Keratinocyte (primary cell): ENCODE measurements around the gene TDP1. TPM values are rescaled to one million over a fixed set of nuclear protein-coding genes. Genes with fewer than 3 reads are reported as not detected.

Experiments
- DNase-seq: peaks from one replicate; pipeline ENCODE4 v3.0.0-alpha.2; 2011; ENCODE audit warnings: low read depth, missing footprints, low spot score
- FAIRE-seq: peaks from 2 replicates; lab custom pipeline; 2011; peaks lifted over from hg19 to GRCh38; lab: Jason Lieb, UNC
- H2AFZ ChIP-seq: 2 replicates; pipeline ENCODE4 v1.6.0; 2012; ENCODE audit warnings: low read length, control low read depth, inconsistent platforms; ENCODE audit not compliant: control insufficient read depth
- H3K27ac ChIP-seq: 2 replicates; pipeline ENCODE4 v1.5.1; 2011; ENCODE audit warnings: low read length; ENCODE audit not compliant: control insufficient read depth, insufficient read depth
- H3K27me3 ChIP-seq: 3 replicates; pipeline ENCODE4 v1.6.0; 2011; ENCODE audit warnings: low read length; ENCODE audit not compliant: control insufficient read depth, insufficient read depth; ENCODE audit errors: extremely low read depth
- H3K36me3 ChIP-seq, 2 experiments: 2 replicates in 1 of 2; 3 replicates in 1 of 2; pipeline ENCODE4 v1.5.1; 2011; ENCODE audit warnings: low read length in 2 of 2, mild to moderate bottlenecking in 1 of 2; ENCODE audit not compliant: control insufficient read depth in 2 of 2, insufficient read depth in 2 of 2; ENCODE audit errors: extremely low read depth in 1 of 2
- H3K4me1 ChIP-seq: 3 replicates; pipeline ENCODE4 v1.5.1; 2011; ENCODE audit warnings: low read length; ENCODE audit not compliant: control insufficient read depth, insufficient read depth; ENCODE audit errors: extremely low read depth
- H3K4me2 ChIP-seq: 3 replicates; pipeline ENCODE4 v1.6.0; 2011; ENCODE audit warnings: low read depth, low read length; ENCODE audit not compliant: control insufficient read depth, insufficient read depth; ENCODE audit errors: extremely low read depth
- H3K4me3 ChIP-seq, 3 experiments: fragments of 200-600 bp in 1 of 3; sonication (generic) in 1 of 3; 2 replicates in 2 of 3; 3 replicates in 1 of 3; pipeline ENCODE4 v1.5.1; 2011 to 2016; ENCODE audit warnings: low read length in 3 of 3, mild to moderate bottlenecking in 3 of 3, control low read depth in 2 of 3, inconsistent platforms in 1 of 3, low read depth in 1 of 3, mixed read lengths in 1 of 3, mixed run types in 1 of 3, moderate library complexity in 1 of 3; ENCODE audit not compliant: control insufficient read depth in 2 of 3, insufficient read depth in 2 of 3; ENCODE audit errors: extremely low read depth in 1 of 3
- H3K79me2 ChIP-seq: 2 replicates; pipeline ENCODE4 v1.6.0; 2012; ENCODE audit warnings: low read length; ENCODE audit not compliant: control insufficient read depth, insufficient read depth
- H3K9ac ChIP-seq: 3 replicates; pipeline ENCODE4 v1.6.0; 2011; ENCODE audit warnings: low read length; ENCODE audit not compliant: control insufficient read depth, insufficient read depth; ENCODE audit errors: extremely low read depth
- H3K9me1 ChIP-seq: 3 replicates; pipeline ENCODE4 v1.6.0; 2011; ENCODE audit warnings: low read length; ENCODE audit not compliant: control insufficient read depth, insufficient read depth; ENCODE audit errors: extremely low read depth
- H3K9me3 ChIP-seq: 2 replicates; pipeline ENCODE4 v1.5.1; 2012; ENCODE audit warnings: low read depth, low read length; ENCODE audit not compliant: control insufficient read depth
- H4K20me1 ChIP-seq: 3 replicates; pipeline ENCODE4 v1.6.0; 2011; ENCODE audit warnings: low read length; ENCODE audit not compliant: control insufficient read depth, insufficient read depth; ENCODE audit errors: extremely low read depth
- EZH2 ChIP-seq: IDR thresholded peaks from one replicate; pipeline ENCODE4 v1.6.1; 2012; ENCODE audit warnings: inconsistent platforms, mild to moderate bottlenecking, low read length, moderate library complexity
- dilution Hi-C: fragments of 300-500 bp; cut with MboI; formaldehyde crosslinking; loops from one replicate; pipeline ENCODE4 v1.7.0; 2020; ENCODE audit warnings: low sequenced_read_pairs; ENCODE audit not compliant: extremely low pct_ligation_motif_present
- polyA plus RNA-seq, 5 experiments: library from polyadenylated mRNA; depleted of rRNA in 3 of 5; stranded (reverse) in 3 of 5; stranded (forward) in 1 of 5; unstranded in 1 of 5; fragments of >200 nt; gene quantifications; 1 replicate in 1 of 5; 2 replicates in 3 of 5; 3 replicates in 1 of 5; pipeline versions ENCODE4 v1.2.1 to v1.2.3, GENCODE V29; 2011 to 2012; ENCODE audit warnings: missing spikeins in 2 of 5, low read depth in 1 of 5, low replicate concordance in 1 of 5
- TF ChIP-seq, protein P1 (sequence below), 3 experiments: IDR thresholded peaks in 1 of 3; conservative IDR thresholded peaks in 1 of 3; optimal IDR thresholded peaks in 1 of 3; 2 replicates in 2 of 3; 3 replicates in 1 of 3; pipeline versions ENCODE3 to v1.5.1; 2011; ENCODE audit warnings: low read length in 3 of 3, mild to moderate bottlenecking in 3 of 3, moderate library complexity in 2 of 3, control low read depth in 1 of 3, inconsistent platforms in 1 of 3; ENCODE audit not compliant: insufficient read depth in 2 of 3; ENCODE audit errors: extremely low read depth in 1 of 3

Gene TDP1
- polyA plus RNA-seq, 1 donor (not counting 4 experiments of a cell fraction or from before 2014, with no cell fraction given): 24.9 TPM

DNA sequence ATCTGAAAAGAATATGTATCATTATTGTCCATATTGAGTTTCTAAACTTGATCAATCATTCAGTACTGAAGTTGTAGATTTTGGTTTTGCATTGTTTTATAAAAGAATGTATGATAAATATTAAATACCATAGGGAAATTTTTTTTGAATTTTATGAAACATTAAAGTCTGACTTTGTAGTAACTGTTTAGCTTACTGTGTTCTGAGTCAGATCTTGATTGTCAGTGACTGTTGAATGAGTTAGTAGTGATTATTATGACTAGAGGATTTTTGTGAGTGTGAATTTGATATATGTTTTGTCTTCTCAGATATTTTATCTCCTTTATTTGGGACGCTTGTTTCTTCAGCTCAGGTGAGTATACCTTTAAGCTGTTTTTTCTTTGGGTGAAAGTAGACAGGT lies 10.1 kb downstream of the TDP1 start:
- H3K9ac ChIP-seq: no peak overlapping the region
- dilution Hi-C loops: no loop called here
- H3K79me2 ChIP-seq: peaks cover 7% of the 10 kb centered on the region
- H3K4me3 ChIP-seq: no peak overlapping the region
- no peak overlapping the region for H3K4me2 ChIP-seq
- H2AFZ ChIP-seq: no peak overlapping the region
- no peaks in the 10 kb centered on the region for H4K20me1 ChIP-seq
- no peak for TF ChIP-seq EZH2
- TF ChIP-seq, protein P1, sequence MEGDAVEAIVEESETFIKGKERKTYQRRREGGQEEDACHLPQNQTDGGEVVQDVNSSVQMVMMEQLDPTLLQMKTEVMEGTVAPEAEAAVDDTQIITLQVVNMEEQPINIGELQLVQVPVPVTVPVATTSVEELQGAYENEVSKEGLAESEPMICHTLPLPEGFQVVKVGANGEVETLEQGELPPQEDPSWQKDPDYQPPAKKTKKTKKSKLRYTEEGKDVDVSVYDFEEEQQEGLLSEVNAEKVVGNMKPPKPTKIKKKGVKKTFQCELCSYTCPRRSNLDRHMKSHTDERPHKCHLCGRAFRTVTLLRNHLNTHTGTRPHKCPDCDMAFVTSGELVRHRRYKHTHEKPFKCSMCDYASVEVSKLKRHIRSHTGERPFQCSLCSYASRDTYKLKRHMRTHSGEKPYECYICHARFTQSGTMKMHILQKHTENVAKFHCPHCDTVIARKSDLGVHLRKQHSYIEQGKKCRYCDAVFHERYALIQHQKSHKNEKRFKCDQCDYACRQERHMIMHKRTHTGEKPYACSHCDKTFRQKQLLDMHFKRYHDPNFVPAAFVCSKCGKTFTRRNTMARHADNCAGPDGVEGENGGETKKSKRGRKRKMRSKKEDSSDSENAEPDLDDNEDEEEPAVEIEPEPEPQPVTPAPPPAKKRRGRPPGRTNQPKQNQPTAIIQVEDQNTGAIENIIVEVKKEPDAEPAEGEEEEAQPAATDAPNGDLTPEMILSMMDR (optimal IDR thresholded peaks at IDR 0.05 in 1 of 3, IDR thresholded peaks at IDR 0.05 in 1 of 3, conservative IDR thresholded peaks at IDR 0.05 in 1 of 3; ENCODE audit: extremely low read depth in 1 of 3, insufficient read depth in 2 of 3, low read length in 3 of 3): no peak
- no peaks in the 10 kb centered on the region for H3K9me1 ChIP-seq
- no peak overlapping the region for H3K27ac ChIP-seq
- H3K27me3 ChIP-seq: no peaks in the 10 kb centered on the region
- peaks cover 11 to 28% of the 10 kb centered on the region in 2 experiments for H3K36me3 ChIP-seq
- no peaks in the 10 kb centered on the region for H3K9me3 ChIP-seq
- H3K4me1 ChIP-seq: no peaks in the 10 kb centered on the region
- DNase-seq (no peak), FAIRE-seq (no peak)

DNA sequence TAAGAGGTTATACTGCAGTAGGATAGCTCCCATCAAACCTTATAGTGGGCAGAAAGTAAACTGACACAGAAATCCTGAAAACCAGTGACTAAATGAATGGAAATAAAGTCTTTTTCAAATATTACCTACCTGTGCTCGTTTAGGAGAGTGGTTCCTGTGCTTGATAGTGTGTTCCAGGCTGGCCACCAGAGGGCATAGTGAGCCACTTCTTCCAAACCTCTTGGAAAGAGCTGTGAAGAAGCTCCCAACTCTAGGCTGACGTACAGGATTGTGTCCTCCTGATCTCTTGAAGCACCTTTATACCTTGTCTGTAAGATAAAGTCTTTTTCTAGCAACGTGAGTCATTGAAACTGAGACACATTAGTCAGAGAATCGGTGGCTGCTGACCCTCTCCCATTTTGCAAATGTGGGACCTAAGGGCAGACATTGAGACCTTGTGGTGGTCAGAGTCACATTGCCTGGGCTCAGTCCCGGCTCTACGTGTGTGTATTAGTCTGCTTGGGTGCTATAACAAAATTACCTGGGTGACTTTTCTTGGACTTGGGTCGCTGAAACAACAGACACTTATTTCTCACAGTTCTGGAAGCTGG lies 17.6 kb downstream of the TDP1 start:
- Histone ChIP-seq H3K27me3 (no peaks in the 10 kb centered on the region), H3K9ac (no peak overlapping the region), H3K9me3 (no peaks in the 10 kb centered on the region), H3K9me1 (no peaks in the 10 kb centered on the region), H3K4me3 (no peak overlapping the region), H3K4me1 (no peaks in the 10 kb centered on the region), H3K36me3 (peaks cover 12 to 19% of the 10 kb centered on the region in 2 experiments), H3K79me2 (no peaks in the 10 kb centered on the region), H4K20me1 (no peaks in the 10 kb centered on the region), H2AFZ (no peak overlapping the region), H3K4me2 (no peak overlapping the region), H3K27ac (no peak overlapping the region)
- FAIRE-seq (peak; percentile 73), DNase-seq (peak; percentile 41)
- dilution Hi-C loops: no loop called here
- TF ChIP-seq, protein P1 (optimal IDR thresholded peaks at IDR 0.05 in 1 of 3, IDR thresholded peaks at IDR 0.05 in 1 of 3, conservative IDR thresholded peaks at IDR 0.05 in 1 of 3; ENCODE audit: extremely low read depth in 1 of 3, insufficient read depth in 2 of 3, low read length in 3 of 3): peak; percentile 76 to 88 (median 83)
- no peak for TF ChIP-seq EZH2
